DMS153 treated with DMSO at 0.1 percent for 48 hours (cell line): ENCODE data around the gene GIN1.

Experiments
- DNase-seq: peaks from one replicate; lab custom pipeline; 2025; ENCODE audit not compliant: unreplicated experiment; lab: John Stamatoyannopoulos, UW

The GIN1 gene

DNA sequence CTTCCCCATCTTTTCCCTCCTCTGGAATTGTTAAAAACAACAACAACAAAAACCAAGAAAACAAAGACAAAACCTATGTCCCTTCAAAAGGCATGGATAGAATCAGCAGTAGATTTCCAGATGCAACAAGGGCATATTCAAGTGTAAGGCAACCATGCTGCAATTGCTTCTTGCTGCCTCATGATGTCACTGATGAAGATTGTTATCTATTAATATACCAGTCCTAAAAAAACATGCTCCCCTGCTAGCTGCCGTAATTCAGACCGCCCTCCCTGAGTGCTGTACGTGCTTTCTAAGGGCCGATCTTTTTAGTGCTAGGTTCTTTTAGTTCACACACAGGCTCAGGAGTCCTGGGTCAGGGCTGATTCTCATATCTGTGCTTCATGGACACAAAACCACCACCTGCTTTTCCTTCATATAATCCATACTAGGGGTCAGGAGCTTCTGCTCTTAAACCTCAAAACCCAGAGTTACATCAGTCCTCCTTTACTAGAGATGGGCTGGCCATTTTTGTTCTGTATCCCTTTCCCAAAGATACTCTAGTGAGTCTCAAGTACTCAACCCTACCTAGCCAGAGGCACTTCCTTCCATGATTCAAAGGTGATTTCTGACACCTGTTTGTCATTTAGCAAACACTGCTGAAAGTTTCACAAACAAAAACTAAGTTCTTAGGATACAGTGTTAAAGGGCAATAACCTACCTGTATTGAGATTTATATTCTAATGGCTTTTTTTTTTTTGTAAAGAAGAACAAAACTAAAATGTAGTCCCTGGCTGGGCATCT is 82.1 kb downstream of the GIN1 start:
- DNase-seq: no peak

DNA sequence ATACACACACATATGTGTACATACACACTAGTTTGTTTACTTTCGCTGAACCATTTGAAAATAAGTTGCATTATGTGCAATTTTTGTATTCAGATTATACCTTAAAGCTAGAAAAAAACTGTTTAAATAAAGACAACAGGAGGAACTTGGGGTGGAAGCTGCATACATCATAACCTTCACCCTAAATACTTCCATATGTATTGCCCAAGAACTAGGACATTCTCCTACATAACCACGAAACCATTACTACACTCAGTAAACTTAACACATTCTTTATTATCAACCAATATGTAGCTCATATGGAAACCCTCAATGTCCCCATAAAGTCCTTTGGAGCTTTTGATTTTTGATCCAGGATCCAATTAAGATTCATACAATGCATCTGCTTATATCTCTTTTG is 83.3 kb downstream of the GIN1 start:
- DNase-seq: no peak
